COLO829 (cell line): ENCODE measurements around the gene CLASRP.
"Not testable (repeated sequence)": the region's sequence is repeated elsewhere in the genome, so short reads cannot be mapped to it uniquely, and the experiment has no call there.

ENCODE experiments used
- DNase-seq: peaks from one replicate; pipeline ENCODE4 v3.0.0; 2012; ENCODE audit warnings: low spot score

The CLASRP gene

GRCh38 chr19:45038931-45039893 lies at the start of gene CLASRP:
CLASRP (plus strand) TSS chr19:45039045; CDS start chr19:45040213, 1,168 bp downstream.
- peak; percentile 84 for DNase-seq

GRCh38 chr19:44990459-44990858 lies 48.4 kb upstream of the CLASRP start:
- DNase-seq = no peak

GRCh38 chr19:44990966-44991365 lies 47.9 kb upstream of the CLASRP start:
- DNase-seq = no peak

- DNase-seq = no peak
Measured at GRCh38 chr19:44992336-44993163, 46.3 kb upstream of the CLASRP start.

- no peak for DNase-seq
Measured at GRCh38 chr19:44993526-44993925, 45.3 kb upstream of the CLASRP start.

GRCh38 chr19:44993926-44994537 lies 44.8 kb upstream of the CLASRP start:
- DNase-seq = no peak

- no peak for DNase-seq
Measured at GRCh38 chr19:44998025-44998424, 40.8 kb upstream of the CLASRP start.

- not testable (repeated sequence) for DNase-seq
Measured at GRCh38 chr19:44999131-44999925, 39.5 kb upstream of the CLASRP start.

GRCh38 chr19:45000665-45001064 lies 38.2 kb upstream of the CLASRP start:
- not testable (repeated sequence) for DNase-seq

GRCh38 chr19:45001087-45001739 lies 37.6 kb upstream of the CLASRP start, which contains the start of gene RELB:
RELB (plus strand) TSS chr19:45001464; CDS start chr19:45001580, 116 bp downstream.
- peak; percentile 97 for DNase-seq

GRCh38 chr19:45003485-45003884 lies 35.4 kb upstream of the CLASRP start:
- no peak for DNase-seq

GRCh38 chr19:45005787-45006186 lies 33.1 kb upstream of the CLASRP start:
- no peak for DNase-seq

- DNase-seq = no peak
Measured at GRCh38 chr19:45008552-45008951, 30.3 kb upstream of the CLASRP start.

- no peak for DNase-seq
Measured at GRCh38 chr19:45009625-45010255, 29.1 kb upstream of the CLASRP start.

- no peak for DNase-seq
Measured at GRCh38 chr19:45010306-45010705, 28.5 kb upstream of the CLASRP start.

- no peak for DNase-seq
Measured at GRCh38 chr19:45011959-45012358, 26.9 kb upstream of the CLASRP start.

GRCh38 chr19:45016388-45017314 lies 22.2 kb upstream of the CLASRP start:
- peak; percentile 41 for DNase-seq

GRCh38 chr19:45019187-45019586 lies 19.7 kb upstream of the CLASRP start:
- DNase-seq = no peak

GRCh38 chr19:45020071-45020470 lies 18.8 kb upstream of the CLASRP start:
- DNase-seq = no peak
